Hepatocyte (in vitro differentiated cells): ENCODE data around the gene MAPKAP1. TPM values are rescaled to one million over a fixed set of nuclear protein-coding genes. Genes with fewer than 3 reads are reported as not detected.
"Not testable (repeated sequence)": the region's sequence is repeated elsewhere in the genome, so short reads cannot be mapped to it uniquely, and the experiment has no call there.

ENCODE experiments used
- DNase-seq: peaks from one replicate; pipeline ENCODE4 v3.0.0-alpha.2; 2016; ENCODE audit warnings: low spot score
- H2AFZ ChIP-seq: fragments of 200-600 bp; sonication (generic); 2 replicates; pipeline ENCODE4 v1.6.0; 2016; ENCODE audit warnings: antibody characterized with exemption, mild to moderate bottlenecking
- H3K27ac ChIP-seq: fragments of 200-600 bp; sonication (generic); 2 replicates; pipeline ENCODE4 v1.5.1; 2016; ENCODE audit warnings: mild to moderate bottlenecking
- H3K27me3 ChIP-seq: fragments of 200-600 bp; sonication (generic); 2 replicates; pipeline ENCODE4 v1.6.1; 2016
- H3K36me3 ChIP-seq: fragments of 200-600 bp; sonication (generic); replicated peaks from 2 replicates; pipeline ENCODE4 v1.5.1; 2016; ENCODE audit warnings: low read depth; ENCODE audit not compliant: insufficient read depth
- H3K4me1 ChIP-seq: fragments of 200-600 bp; sonication (generic); 2 replicates; pipeline ENCODE4 v1.5.1; 2016; ENCODE audit warnings: mild to moderate bottlenecking, moderate library complexity; ENCODE audit not compliant: insufficient read depth
- H3K4me2 ChIP-seq: fragments of 200-600 bp; sonication (generic); 2 replicates; pipeline ENCODE4 v1.6.0; 2016
- H3K4me3 ChIP-seq: fragments of 200-600 bp; sonication (generic); 2 replicates; pipeline ENCODE4 v1.5.1; 2016; ENCODE audit warnings: mild to moderate bottlenecking
- H3K79me2 ChIP-seq: fragments of 200-600 bp; sonication (generic); 2 replicates; pipeline ENCODE4 v1.6.0; 2017; ENCODE audit warnings: mild to moderate bottlenecking
- H3K9me2 ChIP-seq: fragments of 200-600 bp; sonication (generic); replicated peaks from 2 replicates; pipeline ENCODE4 v1.6.0; 2017; ENCODE audit warnings: mild to moderate bottlenecking; ENCODE audit not compliant: insufficient read depth
- H3K9me3 ChIP-seq: fragments of 200-600 bp; sonication (generic); 2 replicates; pipeline ENCODE4 v1.5.1; 2016; ENCODE audit warnings: low read depth, mild to moderate bottlenecking
- H4K20me1 ChIP-seq: fragments of 200-600 bp; sonication (generic); 2 replicates; pipeline ENCODE4 v1.6.0; 2016; ENCODE audit warnings: mild to moderate bottlenecking; ENCODE audit not compliant: insufficient read depth, poor library complexity, severe bottlenecking
- EZH2 ChIP-seq: fragments of 200-600 bp; sonication (generic); IDR thresholded peaks from 2 replicates; pipeline ENCODE4 v1.6.1; 2016; ENCODE audit warnings: antibody characterized with exemption, mild to moderate bottlenecking, borderline replicate concordance
- EZH2phosphoT487 ChIP-seq: fragments of 200-600 bp; sonication (generic); IDR thresholded peaks from one replicate; pipeline ENCODE4 v1.6.1; 2018; ENCODE audit warnings: antibody characterized with exemption, mild to moderate bottlenecking, low read depth, moderate library complexity; ENCODE audit not compliant: unreplicated experiment, severe bottlenecking
- WGBS: methylation state at CpG from one replicate; pipeline ENCODE4 v1.1.6; 2016; ENCODE audit warnings: low lambda C conversion rate; ENCODE audit errors: missing lambda C conversion rate; 5-methylcytosine and 5-hydroxymethylcytosine counted together
- polyA plus RNA-seq: library from polyadenylated mRNA; unstranded; fragments of >200 nt; fragmentation: Nextera tagmentation; extraction: Ambion mirVana; gene quantifications from 2 replicates; pipeline ENCODE4 v1.2.1, GENCODE V29; 2016
- total RNA-seq: library from RNA; depleted of rRNA; stranded (reverse); fragments of >200 nt; gene quantifications from 2 replicates; pipeline ENCODE4 v1.2.3, GENCODE V29; 2014
- TF ChIP-seq, protein P1 (sequence below): fragments of 200-600 bp; sonication (generic); IDR thresholded peaks from 2 replicates; pipeline ENCODE4 v1.5.1; 2016; ENCODE audit warnings: antibody characterized with exemption, mild to moderate bottlenecking; ENCODE audit not compliant: poor library complexity

The MAPKAP1 gene
- total and polyA plus RNA-seq, 2 experiments from 2014 or later, result 74.5 to 79.4 TPM

DNA sequence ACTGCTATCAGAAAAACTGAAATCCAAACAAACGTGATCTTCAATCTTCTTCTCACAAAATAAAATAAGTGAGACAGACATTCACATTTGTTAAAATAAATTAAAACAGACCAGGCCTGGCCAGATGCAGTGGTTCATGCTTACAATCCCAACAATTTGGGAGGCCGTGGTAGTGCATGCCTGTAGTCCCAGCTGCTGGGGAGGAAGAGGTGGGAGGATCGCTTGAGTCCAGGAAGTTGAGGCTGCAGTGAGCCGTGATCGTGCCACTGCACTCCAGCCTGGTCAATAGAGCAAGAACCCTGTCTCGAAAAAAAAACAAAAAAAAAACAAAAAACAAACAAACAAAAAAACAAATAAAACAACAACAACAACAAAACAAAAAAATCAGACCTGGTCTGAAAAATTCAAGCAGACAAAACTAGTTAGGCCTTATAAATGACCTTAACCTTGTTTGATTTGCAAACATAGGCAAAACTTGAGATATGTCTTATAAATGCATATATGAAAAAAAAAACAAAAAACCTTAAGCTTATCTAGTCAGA lies 10.8 kb downstream of the MAPKAP1 start:
- H3K9me3 ChIP-seq, result no peaks in the 10 kb centered on the region
- H3K4me1 ChIP-seq, result no peaks in the 10 kb centered on the region
- H3K9me2 ChIP-seq, result no peaks in the 10 kb centered on the region
- H3K36me3 ChIP-seq, result no peaks in the 10 kb centered on the region
- no peaks in the 10 kb centered on the region for H3K27me3 ChIP-seq
- H2AFZ ChIP-seq, result no peak overlapping the region
- 90% methylated on average over 6 of the region's 6 CpGs for WGBS
- H4K20me1 ChIP-seq, result peaks cover 9% of the 10 kb centered on the region
- H3K27ac ChIP-seq, result no peak overlapping the region
- TF ChIP-seq, protein P1, sequence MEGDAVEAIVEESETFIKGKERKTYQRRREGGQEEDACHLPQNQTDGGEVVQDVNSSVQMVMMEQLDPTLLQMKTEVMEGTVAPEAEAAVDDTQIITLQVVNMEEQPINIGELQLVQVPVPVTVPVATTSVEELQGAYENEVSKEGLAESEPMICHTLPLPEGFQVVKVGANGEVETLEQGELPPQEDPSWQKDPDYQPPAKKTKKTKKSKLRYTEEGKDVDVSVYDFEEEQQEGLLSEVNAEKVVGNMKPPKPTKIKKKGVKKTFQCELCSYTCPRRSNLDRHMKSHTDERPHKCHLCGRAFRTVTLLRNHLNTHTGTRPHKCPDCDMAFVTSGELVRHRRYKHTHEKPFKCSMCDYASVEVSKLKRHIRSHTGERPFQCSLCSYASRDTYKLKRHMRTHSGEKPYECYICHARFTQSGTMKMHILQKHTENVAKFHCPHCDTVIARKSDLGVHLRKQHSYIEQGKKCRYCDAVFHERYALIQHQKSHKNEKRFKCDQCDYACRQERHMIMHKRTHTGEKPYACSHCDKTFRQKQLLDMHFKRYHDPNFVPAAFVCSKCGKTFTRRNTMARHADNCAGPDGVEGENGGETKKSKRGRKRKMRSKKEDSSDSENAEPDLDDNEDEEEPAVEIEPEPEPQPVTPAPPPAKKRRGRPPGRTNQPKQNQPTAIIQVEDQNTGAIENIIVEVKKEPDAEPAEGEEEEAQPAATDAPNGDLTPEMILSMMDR, result no peak
- H3K4me2 ChIP-seq, result no peak overlapping the region
- no peak overlapping the region for H3K4me3 ChIP-seq
- DNase-seq, result no peak
- peaks cover 88% of the 10 kb centered on the region for H3K79me2 ChIP-seq

DNA sequence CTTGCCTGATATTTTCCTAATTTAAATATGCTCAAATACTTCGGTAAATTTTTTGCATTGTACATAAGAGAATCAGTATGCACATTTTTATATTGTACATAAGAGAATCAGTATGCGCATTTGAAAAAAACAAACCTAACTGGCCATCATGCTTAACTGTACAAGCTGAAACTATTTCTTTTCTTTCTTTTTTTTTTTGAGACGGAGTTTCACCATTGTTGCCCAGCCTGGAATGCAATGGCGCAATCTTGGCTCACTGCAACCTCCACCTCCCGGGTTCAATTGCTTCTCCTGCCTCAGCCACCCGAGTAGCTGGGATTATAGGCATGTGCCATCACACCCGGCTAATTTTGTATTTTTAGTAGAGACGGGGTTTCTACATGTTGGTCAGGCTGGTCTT lies 11.5 kb downstream of the MAPKAP1 start:
- H3K4me3 ChIP-seq, H3K9me3 ChIP-seq, H3K9me2 ChIP-seq, H3K36me3 ChIP-seq, H3K4me2 ChIP-seq, H3K27ac ChIP-seq, DNase-seq, H2AFZ ChIP-seq, H3K27me3 ChIP-seq, H4K20me1 ChIP-seq, H3K4me1 ChIP-seq: not testable (repeated sequence)
- WGBS, result 82% methylated on average over 8 of the region's 8 CpGs
- peaks cover 85% of the 10 kb centered on the region for H3K79me2 ChIP-seq

DNA sequence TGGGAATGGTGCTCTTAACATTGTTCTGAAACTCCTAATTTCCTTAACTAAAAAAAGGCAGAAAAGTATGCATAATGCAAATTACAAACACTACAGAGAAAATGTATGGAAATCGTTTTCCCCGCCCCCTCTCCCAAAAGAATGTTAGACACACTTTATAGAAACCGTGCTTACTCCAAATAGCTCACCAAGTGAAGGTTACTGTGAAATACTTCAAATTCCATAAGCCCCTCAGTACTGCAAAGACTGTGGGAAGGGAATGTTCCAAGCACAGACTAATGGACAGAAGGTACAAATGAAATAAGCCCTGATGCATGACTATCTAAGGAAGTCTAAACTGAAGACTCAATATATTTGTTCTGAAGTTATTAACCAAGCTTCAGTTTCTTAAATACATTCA lies 12.5 kb downstream of the MAPKAP1 start:
- Histone ChIP-seq H3K4me1 (no peaks in the 10 kb centered on the region), H2AFZ (no peak overlapping the region), H3K27me3 (no peaks in the 10 kb centered on the region), H3K79me2 (peaks cover 85% of the 10 kb centered on the region), H3K4me3 (no peak overlapping the region), H3K4me2 (no peak overlapping the region), H3K36me3 (no peaks in the 10 kb centered on the region), H3K9me3 (no peaks in the 10 kb centered on the region), H3K27ac (no peak overlapping the region), H4K20me1 (peaks cover 9% of the 10 kb centered on the region), H3K9me2 (no peaks in the 10 kb centered on the region)
- TF ChIP-seq, protein P1, result no peak
- no peak for TF ChIP-seq EZH2phosphoT487
- DNase-seq, result no peak
- WGBS, result 64% methylated on average over 3 of the region's 3 CpGs

DNA sequence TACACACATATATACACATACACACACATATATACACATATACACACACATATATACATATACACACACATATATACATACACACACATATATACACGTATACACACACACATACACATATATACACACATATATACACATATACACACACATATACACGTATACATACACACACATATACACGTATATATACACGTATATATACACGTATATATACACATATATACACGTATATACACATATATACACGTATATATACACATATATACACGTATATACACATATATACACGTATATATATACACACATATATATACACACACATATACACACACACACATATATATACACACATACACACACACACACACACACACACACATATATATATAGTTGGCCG lies 13.5 kb downstream of the MAPKAP1 start:
- H4K20me1 ChIP-seq, H3K4me3 ChIP-seq, DNase-seq, H3K36me3 ChIP-seq, H3K27me3 ChIP-seq, H3K4me2 ChIP-seq, H3K4me1 ChIP-seq, H3K9me3 ChIP-seq, H3K27ac ChIP-seq, H3K9me2 ChIP-seq, H2AFZ ChIP-seq: not testable (repeated sequence)
- 91% methylated on average over 10 of the region's 10 CpGs for WGBS
- peaks cover 83% of the 10 kb centered on the region for H3K79me2 ChIP-seq

DNA sequence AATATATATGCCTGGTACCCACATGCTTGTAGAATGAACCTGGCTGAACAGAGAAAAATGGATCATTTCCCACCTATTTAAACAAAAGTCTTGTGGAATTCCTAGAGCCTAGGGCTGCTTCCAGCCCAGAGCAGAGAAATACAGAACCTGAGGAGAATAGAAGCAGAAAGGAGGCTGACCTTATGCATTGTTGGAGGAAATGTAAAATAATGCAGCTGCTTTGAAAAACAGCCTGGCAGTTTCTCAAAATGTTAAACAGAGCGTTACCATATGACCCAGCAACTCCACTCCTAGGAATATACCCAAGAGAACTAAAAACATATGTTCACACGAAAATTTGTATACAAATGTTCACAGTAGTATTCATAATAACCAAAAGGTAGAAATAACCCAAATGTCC lies 15.1 kb downstream of the MAPKAP1 start:
- Histone ChIP-seq H3K27me3 (no peaks in the 10 kb centered on the region), H2AFZ (no peak overlapping the region), H3K4me3 (no peak overlapping the region), H3K27ac (no peak overlapping the region), H3K79me2 (peaks cover 85% of the 10 kb centered on the region), H3K4me2 (no peak overlapping the region), H4K20me1 (no peaks in the 10 kb centered on the region), H3K4me1 (no peaks in the 10 kb centered on the region), H3K9me3 (no peaks in the 10 kb centered on the region), H3K36me3 (no peaks in the 10 kb centered on the region), H3K9me2 (no peaks in the 10 kb centered on the region)
- no peak for TF ChIP-seq EZH2
- TF ChIP-seq, protein P1, result no peak
- no peak for TF ChIP-seq EZH2phosphoT487
- DNase-seq, result no peak
- WGBS, result 60% methylated on average over 2 of the region's 2 CpGs
